Gastrocnemius medialis (tissue), 4 donors: ENCODE measurements around the gene LHX2. TPM values are rescaled to one million over a fixed set of nuclear protein-coding genes. Genes with fewer than 3 reads are reported as not detected.
A peak's percentile ranks its signal among the peaks of the same experiment; 100 is the strongest.

ENCODE experiments used
- ATAC-seq, 2 donors: fragments of 150-250 bp; one replicate each; pipeline ENCODE4 v1.9.1; 2016
- DNase-seq, 2 donors: peaks; one replicate each; pipeline ENCODE4 v3.0.0-alpha.2; 2019
- H3K27ac ChIP-seq, 4 donors: fragments of 200-600 bp; sonication (generic); 1 replicate in 1 of 4; 2 replicates in 3 of 4; pipeline ENCODE4 v1.5.1; 2016 to 2018; ENCODE audit warnings: mild to moderate bottlenecking in 2 of 4, moderate library complexity in 1 of 4
- H3K27me3 ChIP-seq, 3 donors: fragments of 200-600 bp; sonication (generic) in 2 of 3; 1 replicate in 1 of 3; 2 replicates in 2 of 3; pipeline versions ENCODE4 v1.5.1 to v1.6.0; 2016 to 2019; ENCODE audit warnings: mild to moderate bottlenecking in 1 of 3, moderate library complexity in 1 of 3
- H3K36me3 ChIP-seq, 2 donors: fragments of 200-600 bp; sonication (generic) in 1 of 2; one replicate each; pipeline ENCODE4 v1.5.1; 2017 to 2018
- H3K4me1 ChIP-seq, 2 donors: fragments of 200-600 bp; sonication (generic) in 1 of 2; one replicate each; pipeline ENCODE4 v1.5.1; 2016 to 2017; ENCODE audit warnings: mild to moderate bottlenecking in 2 of 2
- H3K4me3 ChIP-seq, 4 donors: fragments of 200-600 bp; sonication (generic) in 3 of 4; 1 replicate in 1 of 4; 2 replicates in 3 of 4; pipeline ENCODE4 v1.5.1; 2016 to 2019; ENCODE audit warnings: mild to moderate bottlenecking in 2 of 4
- H3K9me3 ChIP-seq, 3 donors: fragments of 200-600 bp; sonication (generic) in 2 of 3; 1 replicate in 1 of 3; 2 replicates in 2 of 3; pipeline ENCODE4 v1.5.1; 2016 to 2019
- CTCF ChIP-seq, 5 experiments: fragments of 450-650 bp in 3 of 5; fragments of 200-600 bp in 2 of 5; sonication (generic) in 2 of 5; IDR thresholded peaks in 4 of 5; conservative IDR thresholded peaks in 1 of 5; 1 replicate in 4 of 5; 2 replicates in 1 of 5; pipeline ENCODE4 v1.5.1; 2016 to 2019; ENCODE audit warnings: antibody characterized with exemption in 5 of 5, mild to moderate bottlenecking in 3 of 5, moderate library complexity in 3 of 5
- POLR2A ChIP-seq, 2 donors: fragments of 450-650 bp; IDR thresholded peaks; one replicate each; pipeline ENCODE4 v1.6.1; 2017; ENCODE audit warnings: antibody characterized with exemption in 2 of 2, mild to moderate bottlenecking in 2 of 2, moderate library complexity in 2 of 2
- in situ Hi-C, 4 donors: fragments of 200-750 bp; cut with MboI; loops; one replicate each; pipeline versions ENCODE4 v1.15.0 to v1.8.0; 2017; ENCODE audit warnings: low sequenced_read_pairs in 4 of 4
- intact Hi-C: fragments of 100-400 bp; cut with DNase I; formaldehyde crosslinking; loops from one replicate; pipeline ENCODE4 v1.15.1; 2023; ENCODE audit warnings: low total_unique reads
- total RNA-seq, 4 donors: library from RNA; depleted of rRNA; stranded (reverse); fragments of >200 nt; gene quantifications; one replicate each; pipeline versions ENCODE4 v1.1.0 to v1.2.3, GENCODE V29; 2016

LHX2 gene
- total RNA-seq, 4 donors from 2014 or later, result not detected

- peak; percentile 93 to 94 for ATAC-seq
- Histone ChIP-seq H3K4me3 (no peak overlapping the region), H3K36me3 (no peaks in the 10 kb centered on the region), H3K9me3 (no peaks in the 10 kb centered on the region), H3K27me3 (no peaks in the 10 kb centered on the region), H3K27ac (peak overlapping the region in 3 of 4 donors; percentile 13 to 48 (median 42)), H3K4me1 (peaks cover 0 to 8% of the 10 kb centered on the region in 2 donors)
- intact Hi-C loops (no loop called here), in situ Hi-C loops (no loop called here)
- DNase-seq, result peak; percentile 46 to 76
- TF ChIP-seq CTCF (IDR thresholded peaks at IDR 0.05 in 4 of 5, conservative IDR thresholded peaks at IDR 0.05 in 1 of 5) (no peak), POLR2A (IDR thresholded peaks at IDR 0.05) (no peak)
Observed at GRCh38 chr9:124079176-124079925, 67.8 kb downstream of the LHX2 start.

- intact Hi-C loops, result no loop called here
- H3K4me1 ChIP-seq, result peaks cover 0 to 8% of the 10 kb centered on the region in 2 donors
- H3K4me3 ChIP-seq, result no peak overlapping the region
- no peak for DNase-seq
- ATAC-seq, result no peak
- H3K36me3 ChIP-seq, result no peaks in the 10 kb centered on the region
- in situ Hi-C loops, result no loop called here
- H3K27ac ChIP-seq, result no peak overlapping the region
- no peak for TF ChIP-seq CTCF (IDR thresholded peaks at IDR 0.05 in 4 of 5, conservative IDR thresholded peaks at IDR 0.05 in 1 of 5)
- no peaks in the 10 kb centered on the region for H3K27me3 ChIP-seq
- no peaks in the 10 kb centered on the region for H3K9me3 ChIP-seq
Observed at GRCh38 chr9:124082622-124083021, 71.1 kb downstream of the LHX2 start.

Other genes with a start within 250 kb of the LHX2 start
- 10 to 100 TPM; 14.1 to 24.6 (median 16.4) TPM for gene DENND1A, start 81.6 kb upstream of the LHX2 start, total RNA-seq
- gene NEK6, start 246.2 kb downstream of the LHX2 start, total RNA-seq, result 10 to 100 TPM in 1 of 4 donors, 1 to 10 TPM in 3; 2.3 to 10.1 (median 3.5) TPM